ENCODE data around the gene F2RL3.

- TF ChIP-seq TOX (CRISPR knock-in tag; IDR thresholded peaks at IDR 0.05; ENCODE audit: borderline replicate concordance) (no peak), ZFP3 (CRISPR knock-in tag; IDR thresholded peaks at IDR 0.05) (no peak), ZNF565 (CRISPR knock-in tag; conservative IDR thresholded peaks at IDR 0.05; ENCODE audit: low read depth) (no peak), SNAI2 (CRISPR knock-in tag; IDR thresholded peaks at IDR 0.05) (no peak), RARB (CRISPR knock-in tag; IDR thresholded peaks at IDR 0.05) (no peak), ZC3H10 (CRISPR knock-in tag; IDR thresholded peaks at IDR 0.05) (no peak), ZNF70 (CRISPR knock-in tag; IDR thresholded peaks at IDR 0.05) (no peak), ARNTL (CRISPR knock-in tag; IDR thresholded peaks at IDR 0.05; ENCODE audit: borderline replicate concordance, low read depth) (no peak), CSRNP3 (CRISPR knock-in tag; IDR thresholded peaks at IDR 0.05) (no peak), CREB5 (CRISPR knock-in tag; IDR thresholded peaks at IDR 0.05; ENCODE audit: low read depth) (no peak), PATZ1 (CRISPR knock-in tag; IDR thresholded peaks at IDR 0.05; ENCODE audit: borderline replicate concordance) (no peak), ZNF8 (CRISPR knock-in tag; IDR thresholded peaks at IDR 0.05) (no peak), TCF4 (CRISPR knock-in tag; IDR thresholded peaks at IDR 0.05; ENCODE audit: borderline replicate concordance) (no peak), ISL1 (CRISPR knock-in tag; IDR thresholded peaks at IDR 0.05) (no peak)
Measured at GRCh38 chr19:16901491-16902175, 12.8 kb downstream of the F2RL3 start.

Data from SK-N-SH treated with all-trans-retinoic acid at 6 μM for 48 hours (cell line).